Measurements from ENCODE around the gene TRABD2B. TPM values are rescaled to one million over a fixed set of nuclear protein-coding genes. Genes with fewer than 3 reads are reported as not detected.

TRABD2B gene
- total and polyA plus RNA-seq, 4 donors, result 0.28 to 2.6 (median 1.3) TPM

- no peaks in the 10 kb centered on the region for H3K36me3 ChIP-seq (ENCODE audit: control insufficient read depth in 4 of 4, insufficient read depth in 3 of 4, low read depth in 1 of 4, low read length in 3 of 4)
- 86% methylated on average over 5 of the region's 5 CpGs for WGBS
- H3K4me3 ChIP-seq (ENCODE audit: low read depth in 1 of 3, low read length in 3 of 3), result no peak overlapping the region
- H3K4me1 ChIP-seq (ENCODE audit: control insufficient read depth in 4 of 4, insufficient read depth in 4 of 4, low read length in 3 of 4), result peaks cover 16 to 63% (median 43%) of the 10 kb centered on the region in 4 donors
- DNase-seq (ENCODE audit: low spot score), result no peak
- TF ChIP-seq ATF3 (IDR thresholded peaks at IDR 0.05), result no peak
- no peak for TF ChIP-seq YY1 (IDR thresholded peaks at IDR 0.05)
- TF ChIP-seq MAX (IDR thresholded peaks at IDR 0.05), result no peak
- no peak for TF ChIP-seq NR2F2 (IDR thresholded peaks at IDR 0.05)
- TF ChIP-seq RAD21 (IDR thresholded peaks at IDR 0.05), result no peak
- TF ChIP-seq RXRA (IDR thresholded peaks at IDR 0.05), result no peak
- no peak for TF ChIP-seq CTCF (IDR thresholded peaks at IDR 0.05; ENCODE audit: low read depth, low read length, missing input control)
- TF ChIP-seq HNF4A (conservative IDR thresholded peaks at IDR 0.05), result no peak
- no peak for TF ChIP-seq TAF1 (conservative IDR thresholded peaks at IDR 0.05)
- no peak for TF ChIP-seq GABPA (IDR thresholded peaks at IDR 0.05 in 1 of 2, conservative IDR thresholded peaks at IDR 0.05 in 1 of 2)
- TF ChIP-seq REST (IDR thresholded peaks at IDR 0.05), result no peak
- no peak for TF ChIP-seq FOXA2 (IDR thresholded peaks at IDR 0.05)
- TF ChIP-seq FOXA1 (IDR thresholded peaks at IDR 0.05), result no peak
- no peak for TF ChIP-seq ZBTB33 (IDR thresholded peaks at IDR 0.05)
- no peak for TF ChIP-seq JUND (IDR thresholded peaks at IDR 0.05)
- TF ChIP-seq SP1 (IDR thresholded peaks at IDR 0.05), result no peak
- no peak for TF ChIP-seq EGR1 (IDR thresholded peaks at IDR 0.05; ENCODE audit: low read depth in 2 of 2)
- H3K27ac ChIP-seq (ENCODE audit: low read depth in 1 of 2, low read length in 2 of 2), result peak overlapping the region; percentile 73 to 77
- H3K27me3 ChIP-seq (ENCODE audit: control insufficient read depth in 4 of 4, insufficient read depth in 4 of 4, low read length in 3 of 4), result no peaks in the 10 kb centered on the region
- H3K9ac ChIP-seq (ENCODE audit: low read depth in 1 of 2, low read length in 2 of 2), result no peak overlapping the region
- no peaks in the 10 kb centered on the region for H3K9me3 ChIP-seq (ENCODE audit: control insufficient read depth in 4 of 4, low read length in 3 of 4)
Observed at GRCh38 chr1:47964636-47965035, 32.5 kb downstream of the TRABD2B start.
